GM23338 (cell line): Measurements from ENCODE around the gene CAMP. TPM values are rescaled to one million over a fixed set of nuclear protein-coding genes. Genes with fewer than 3 reads are reported as not detected.
A peak's percentile ranks its signal among the peaks of the same experiment; 100 is the strongest.

Experiments used
- ATAC-seq: fragments of 200-7000 bp; cut with Tn5 transposase; 3 replicates; pipeline ENCODE4 v1.9.1; 2020
- DNase-seq: peaks from one replicate; pipeline ENCODE4 v3.0.0-alpha.2; 2015; ENCODE audit warnings: low spot score
- H2AFZ ChIP-seq: fragments of 200-600 bp; sonication (generic); 2 replicates; pipeline ENCODE4 v1.8.0; 2016; ENCODE audit warnings: antibody characterized with exemption, mild to moderate bottlenecking, moderate library complexity
- H3F3A ChIP-seq: fragments of 200-600 bp; sonication (generic); replicated peaks from 2 replicates; pipeline ENCODE4 v1.8.0; 2017; ENCODE audit warnings: antibody characterized with exemption, mixed run types, low read depth
- H3K27ac ChIP-seq: fragments of 200-600 bp; sonication (generic); 2 replicates; pipeline ENCODE4 v1.6.1; 2016; ENCODE audit warnings: low read depth
- H3K27me3 ChIP-seq: fragments of 200-600 bp; sonication (generic); 2 replicates; pipeline ENCODE4 v1.8.0; 2016; ENCODE audit warnings: mild to moderate bottlenecking, mixed run types, moderate library complexity; ENCODE audit not compliant: insufficient read depth
- H3K36me3 ChIP-seq: fragments of 200-600 bp; sonication (generic); 2 replicates; pipeline ENCODE4 v1.8.0; 2016; ENCODE audit warnings: mild to moderate bottlenecking; ENCODE audit not compliant: insufficient read depth
- H3K4me1 ChIP-seq: fragments of 200-600 bp; sonication (generic); 2 replicates; pipeline ENCODE4 v1.8.0; 2016; ENCODE audit warnings: mild to moderate bottlenecking, moderate library complexity; ENCODE audit not compliant: insufficient read depth
- H3K4me2 ChIP-seq: fragments of 200-600 bp; sonication (generic); 2 replicates; pipeline ENCODE4 v1.7.1; 2017; ENCODE audit warnings: mixed run types
- H3K4me3 ChIP-seq: fragments of 200-600 bp; sonication (generic); 2 replicates; pipeline ENCODE4 v1.6.1; 2016; ENCODE audit warnings: mixed run types
- H3K79me2 ChIP-seq: fragments of 200-600 bp; sonication (generic); replicated peaks from 2 replicates; pipeline ENCODE4 v1.8.0; 2017; ENCODE audit warnings: mild to moderate bottlenecking; ENCODE audit not compliant: insufficient read depth
- H3K9me2 ChIP-seq: fragments of 200-600 bp; sonication (generic); 2 replicates; pipeline ENCODE4 v1.8.0; 2017; ENCODE audit not compliant: insufficient read depth
- H4K20me1 ChIP-seq: fragments of 200-600 bp; sonication (generic); replicated peaks from 2 replicates; pipeline ENCODE4 v1.8.0; 2017; ENCODE audit warnings: mild to moderate bottlenecking; ENCODE audit not compliant: insufficient read depth
- H3K27ac Mint-ChIP-seq: 2 replicates; pipeline ENCODE4 v1.8.0; 2020; ENCODE audit warnings: inconsistent platforms, mild to moderate bottlenecking, moderate library complexity, mixed read lengths
- H3K27me3 Mint-ChIP-seq: 3 replicates; pipeline ENCODE4 v1.8.0; 2022; ENCODE audit warnings: low read depth, mild to moderate bottlenecking, moderate library complexity, mixed read lengths, inconsistent platforms; ENCODE audit not compliant: insufficient read depth, poor library complexity
- H3K36me3 Mint-ChIP-seq: 3 replicates; pipeline ENCODE4 v1.8.0; 2021; ENCODE audit warnings: low read depth, mild to moderate bottlenecking, inconsistent platforms, moderate library complexity, mixed read lengths
- H3K4me1 Mint-ChIP-seq: 3 replicates; pipeline ENCODE4 v1.8.0; 2020; ENCODE audit warnings: mild to moderate bottlenecking, inconsistent platforms, mixed read lengths
- H3K4me3 Mint-ChIP-seq: 3 replicates; pipeline ENCODE4 v1.8.0; 2021; ENCODE audit warnings: moderate library complexity, mild to moderate bottlenecking, inconsistent platforms, mixed read lengths
- H3K9me3 Mint-ChIP-seq: 3 replicates; pipeline ENCODE4 v1.8.0; 2020; ENCODE audit warnings: moderate library complexity, mild to moderate bottlenecking, inconsistent platforms, mixed read lengths
- CREB1 ChIP-seq: fragments of 250-450 bp; sonication (Bioruptor Pico); IDR thresholded peaks from 2 replicates; pipeline ENCODE4 v1.5.0; 2020; ENCODE audit warnings: low read depth, mild to moderate bottlenecking, moderate library complexity
- EZH2 ChIP-seq: fragments of 200-600 bp; sonication (generic); IDR thresholded peaks from one replicate; pipeline ENCODE4 v1.8.0; 2017; ENCODE audit warnings: antibody characterized with exemption, mild to moderate bottlenecking, low read depth; ENCODE audit not compliant: unreplicated experiment
- EZH2phosphoT487 ChIP-seq: fragments of 200-600 bp; sonication (generic); IDR thresholded peaks from one replicate; pipeline ENCODE4 v1.8.1; 2018; ENCODE audit warnings: antibody characterized with exemption; ENCODE audit not compliant: unreplicated experiment
- JUNB ChIP-seq: IDR thresholded peaks from one replicate; pipeline ENCODE4 v1.6.1; 2016; ENCODE audit warnings: antibody characterized with exemption; ENCODE audit not compliant: unreplicated experiment
- NANOG ChIP-seq: IDR thresholded peaks from 2 replicates; pipeline ENCODE4 v1.6.1; 2016; ENCODE audit warnings: antibody characterized with exemption, borderline replicate concordance
- POLR2AphosphoS5 ChIP-seq: IDR thresholded peaks from 2 replicates; pipeline ENCODE4 v1.6.1; 2016; ENCODE audit warnings: antibody characterized with exemption, low read depth
- STAT1 ChIP-seq: IDR thresholded peaks from one replicate; pipeline ENCODE4 v1.6.1; 2016; ENCODE audit warnings: antibody characterized with exemption; ENCODE audit not compliant: unreplicated experiment
- ZNF114 ChIP-seq: fragments of 250-450 bp; sonication (Bioruptor Pico); IDR thresholded peaks from 2 replicates; pipeline ENCODE4 v1.5.0; 2020; ENCODE audit warnings: mild to moderate bottlenecking, moderate library complexity
- ZNF331 ChIP-seq: fragments of 250-450 bp; sonication (Bioruptor Pico); IDR thresholded peaks from 2 replicates; pipeline ENCODE4 v1.5.0; 2020; ENCODE audit warnings: low read depth, mild to moderate bottlenecking, moderate library complexity
- polyA plus RNA-seq: library from polyadenylated mRNA; unstranded; fragments of >200 nt; fragmentation: Nextera tagmentation; extraction: Ambion mirVana; gene quantifications from 2 replicates; pipeline ENCODE4 v1.2.1, GENCODE V29; 2016
- total RNA-seq: library from RNA; depleted of rRNA; stranded (reverse); fragments of >200 nt; shearing (Covaris generic); gene quantifications from 2 replicates; pipeline ENCODE4 v1.2.3, GENCODE V29; 2014
- TF ChIP-seq, protein P1 (sequence below): fragments of 250-450 bp; sonication (Bioruptor Pico); IDR thresholded peaks from 2 replicates; pipeline ENCODE4 v1.5.0; 2020; ENCODE audit warnings: mild to moderate bottlenecking, moderate library complexity
- TF ChIP-seq, protein P2 (sequence below): IDR thresholded peaks from 2 replicates; pipeline ENCODE4 v1.6.1; 2016; ENCODE audit warnings: antibody characterized with exemption
- TF ChIP-seq, protein P3 (sequence below): IDR thresholded peaks from one replicate; pipeline ENCODE4 v1.6.1; 2018; ENCODE audit warnings: antibody characterized with exemption; ENCODE audit not compliant: unreplicated experiment
- TF ChIP-seq, protein P4 (sequence below), 2 experiments: fragments of 200-600 bp in 1 of 2; sonication (generic) in 1 of 2; conservative IDR thresholded peaks; 2 replicates each; pipeline versions ENCODE4 v1.5.1 to v1.6.1; 2016 to 2017; ENCODE audit warnings: antibody characterized with exemption in 2 of 2, low read depth in 2 of 2, mild to moderate bottlenecking in 2 of 2, moderate library complexity in 1 of 2

CAMP gene
- total and polyA plus RNA-seq, 2 experiments from 2014 or later, result not detected

DNA sequence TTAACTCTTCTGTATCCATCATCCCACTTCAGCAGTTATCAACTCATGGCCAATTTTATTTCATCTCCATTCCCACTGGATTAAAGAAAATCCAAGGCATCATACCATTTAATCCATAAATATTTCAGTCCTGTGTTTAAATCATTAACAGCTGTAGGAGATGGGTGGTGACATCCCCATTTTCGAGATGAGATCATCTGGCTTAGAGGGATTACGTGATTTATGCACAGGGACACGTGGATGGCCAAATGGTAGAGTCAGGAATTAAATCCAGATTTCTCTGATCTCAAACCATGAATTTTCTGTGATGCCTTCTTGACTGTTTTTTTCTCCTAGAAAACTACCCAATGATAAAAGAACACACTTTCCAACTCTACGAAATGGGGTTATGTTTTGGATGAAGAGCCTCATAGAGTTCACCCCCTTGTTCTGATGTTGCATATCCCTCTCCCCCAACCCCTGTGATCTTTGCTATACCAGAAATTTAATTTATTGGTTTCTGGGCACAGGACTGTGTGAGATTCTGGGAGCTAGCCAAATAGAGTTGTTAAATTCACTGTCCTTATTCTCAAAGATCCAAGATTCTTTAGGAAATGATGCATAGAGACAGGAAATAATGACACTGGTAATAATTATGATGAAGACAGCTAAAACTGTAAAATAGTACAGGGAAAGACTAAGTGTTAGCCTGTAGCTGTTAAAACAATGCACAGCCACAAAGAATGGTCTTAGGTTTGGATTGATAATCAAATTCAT is 25.0 kb downstream of the CAMP start:
- H3K27me3 ChIP-seq, result no peaks in the 10 kb centered on the region
- H3K9me2 ChIP-seq, result no peaks in the 10 kb centered on the region
- Mint-ChIP-seq H3K27me3 (peaks cover 2% of the 10 kb centered on the region), H3K4me1 (peaks cover 13% of the 10 kb centered on the region), H3K27ac (no peak overlapping the region), H3K9me3 (no peaks in the 10 kb centered on the region), H3K36me3 (peaks cover 91% of the 10 kb centered on the region), H3K4me3 (no peak overlapping the region)
- peaks cover 26% of the 10 kb centered on the region for H3F3A ChIP-seq
- peaks cover 85% of the 10 kb centered on the region for H4K20me1 ChIP-seq
- TF ChIP-seq, protein P1, sequence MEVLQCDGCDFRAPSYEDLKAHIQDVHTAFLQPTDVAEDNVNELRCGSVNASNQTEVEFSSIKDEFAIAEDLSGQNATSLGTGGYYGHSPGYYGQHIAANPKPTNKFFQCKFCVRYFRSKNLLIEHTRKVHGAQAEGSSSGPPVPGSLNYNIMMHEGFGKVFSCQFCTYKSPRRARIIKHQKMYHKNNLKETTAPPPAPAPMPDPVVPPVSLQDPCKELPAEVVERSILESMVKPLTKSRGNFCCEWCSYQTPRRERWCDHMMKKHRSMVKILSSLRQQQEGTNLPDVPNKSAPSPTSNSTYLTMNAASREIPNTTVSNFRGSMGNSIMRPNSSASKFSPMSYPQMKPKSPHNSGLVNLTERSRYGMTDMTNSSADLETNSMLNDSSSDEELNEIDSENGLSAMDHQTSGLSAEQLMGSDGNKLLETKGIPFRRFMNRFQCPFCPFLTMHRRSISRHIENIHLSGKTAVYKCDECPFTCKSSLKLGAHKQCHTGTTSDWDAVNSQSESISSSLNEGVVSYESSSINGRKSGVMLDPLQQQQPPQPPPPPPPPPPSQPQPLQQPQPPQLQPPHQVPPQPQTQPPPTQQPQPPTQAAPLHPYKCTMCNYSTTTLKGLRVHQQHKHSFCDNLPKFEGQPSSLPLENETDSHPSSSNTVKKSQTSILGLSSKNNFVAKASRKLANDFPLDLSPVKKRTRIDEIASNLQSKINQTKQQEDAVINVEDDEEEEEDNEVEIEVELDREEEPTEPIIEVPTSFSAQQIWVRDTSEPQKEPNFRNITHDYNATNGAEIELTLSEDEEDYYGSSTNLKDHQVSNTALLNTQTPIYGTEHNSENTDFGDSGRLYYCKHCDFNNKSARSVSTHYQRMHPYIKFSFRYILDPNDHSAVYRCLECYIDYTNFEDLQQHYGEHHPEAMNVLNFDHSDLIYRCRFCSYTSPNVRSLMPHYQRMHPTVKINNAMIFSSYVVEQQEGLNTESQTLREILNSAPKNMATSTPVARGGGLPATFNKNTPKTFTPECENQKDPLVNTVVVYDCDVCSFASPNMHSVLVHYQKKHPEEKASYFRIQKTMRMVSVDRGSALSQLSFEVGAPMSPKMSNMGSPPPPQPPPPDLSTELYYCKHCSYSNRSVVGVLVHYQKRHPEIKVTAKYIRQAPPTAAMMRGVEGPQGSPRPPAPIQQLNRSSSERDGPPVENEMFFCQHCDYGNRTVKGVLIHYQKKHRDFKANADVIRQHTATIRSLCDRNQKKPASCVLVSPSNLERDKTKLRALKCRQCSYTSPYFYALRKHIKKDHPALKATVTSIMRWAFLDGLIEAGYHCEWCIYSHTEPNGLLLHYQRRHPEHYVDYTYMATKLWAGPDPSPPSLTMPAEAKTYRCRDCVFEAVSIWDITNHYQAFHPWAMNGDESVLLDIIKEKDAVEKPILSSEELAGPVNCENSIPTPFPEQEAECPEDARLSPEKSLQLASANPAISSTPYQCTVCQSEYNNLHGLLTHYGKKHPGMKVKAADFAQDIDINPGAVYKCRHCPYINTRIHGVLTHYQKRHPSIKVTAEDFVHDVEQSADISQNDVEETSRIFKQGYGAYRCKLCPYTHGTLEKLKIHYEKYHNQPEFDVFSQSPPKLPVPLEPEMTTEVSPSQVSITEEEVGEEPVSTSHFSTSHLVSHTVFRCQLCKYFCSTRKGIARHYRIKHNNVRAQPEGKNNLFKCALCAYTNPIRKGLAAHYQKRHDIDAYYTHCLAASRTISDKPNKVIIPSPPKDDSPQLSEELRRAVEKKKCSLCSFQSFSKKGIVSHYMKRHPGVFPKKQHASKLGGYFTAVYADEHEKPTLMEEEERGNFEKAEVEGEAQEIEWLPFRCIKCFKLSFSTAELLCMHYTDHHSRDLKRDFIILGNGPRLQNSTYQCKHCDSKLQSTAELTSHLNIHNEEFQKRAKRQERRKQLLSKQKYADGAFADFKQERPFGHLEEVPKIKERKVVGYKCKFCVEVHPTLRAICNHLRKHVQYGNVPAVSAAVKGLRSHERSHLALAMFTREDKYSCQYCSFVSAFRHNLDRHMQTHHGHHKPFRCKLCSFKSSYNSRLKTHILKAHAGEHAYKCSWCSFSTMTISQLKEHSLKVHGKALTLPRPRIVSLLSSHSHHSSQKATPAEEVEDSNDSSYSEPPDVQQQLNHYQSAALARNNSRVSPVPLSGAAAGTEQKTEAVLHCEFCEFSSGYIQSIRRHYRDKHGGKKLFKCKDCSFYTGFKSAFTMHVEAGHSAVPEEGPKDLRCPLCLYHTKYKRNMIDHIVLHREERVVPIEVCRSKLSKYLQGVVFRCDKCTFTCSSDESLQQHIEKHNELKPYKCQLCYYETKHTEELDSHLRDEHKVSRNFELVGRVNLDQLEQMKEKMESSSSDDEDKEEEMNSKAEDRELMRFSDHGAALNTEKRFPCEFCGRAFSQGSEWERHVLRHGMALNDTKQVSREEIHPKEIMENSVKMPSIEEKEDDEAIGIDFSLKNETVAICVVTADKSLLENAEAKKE, result no peak
- TF ChIP-seq, protein P2, sequence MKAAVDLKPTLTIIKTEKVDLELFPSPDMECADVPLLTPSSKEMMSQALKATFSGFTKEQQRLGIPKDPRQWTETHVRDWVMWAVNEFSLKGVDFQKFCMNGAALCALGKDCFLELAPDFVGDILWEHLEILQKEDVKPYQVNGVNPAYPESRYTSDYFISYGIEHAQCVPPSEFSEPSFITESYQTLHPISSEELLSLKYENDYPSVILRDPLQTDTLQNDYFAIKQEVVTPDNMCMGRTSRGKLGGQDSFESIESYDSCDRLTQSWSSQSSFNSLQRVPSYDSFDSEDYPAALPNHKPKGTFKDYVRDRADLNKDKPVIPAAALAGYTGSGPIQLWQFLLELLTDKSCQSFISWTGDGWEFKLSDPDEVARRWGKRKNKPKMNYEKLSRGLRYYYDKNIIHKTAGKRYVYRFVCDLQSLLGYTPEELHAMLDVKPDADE, result no peak
- no peak for TF ChIP-seq NANOG
- TF ChIP-seq, protein P3, sequence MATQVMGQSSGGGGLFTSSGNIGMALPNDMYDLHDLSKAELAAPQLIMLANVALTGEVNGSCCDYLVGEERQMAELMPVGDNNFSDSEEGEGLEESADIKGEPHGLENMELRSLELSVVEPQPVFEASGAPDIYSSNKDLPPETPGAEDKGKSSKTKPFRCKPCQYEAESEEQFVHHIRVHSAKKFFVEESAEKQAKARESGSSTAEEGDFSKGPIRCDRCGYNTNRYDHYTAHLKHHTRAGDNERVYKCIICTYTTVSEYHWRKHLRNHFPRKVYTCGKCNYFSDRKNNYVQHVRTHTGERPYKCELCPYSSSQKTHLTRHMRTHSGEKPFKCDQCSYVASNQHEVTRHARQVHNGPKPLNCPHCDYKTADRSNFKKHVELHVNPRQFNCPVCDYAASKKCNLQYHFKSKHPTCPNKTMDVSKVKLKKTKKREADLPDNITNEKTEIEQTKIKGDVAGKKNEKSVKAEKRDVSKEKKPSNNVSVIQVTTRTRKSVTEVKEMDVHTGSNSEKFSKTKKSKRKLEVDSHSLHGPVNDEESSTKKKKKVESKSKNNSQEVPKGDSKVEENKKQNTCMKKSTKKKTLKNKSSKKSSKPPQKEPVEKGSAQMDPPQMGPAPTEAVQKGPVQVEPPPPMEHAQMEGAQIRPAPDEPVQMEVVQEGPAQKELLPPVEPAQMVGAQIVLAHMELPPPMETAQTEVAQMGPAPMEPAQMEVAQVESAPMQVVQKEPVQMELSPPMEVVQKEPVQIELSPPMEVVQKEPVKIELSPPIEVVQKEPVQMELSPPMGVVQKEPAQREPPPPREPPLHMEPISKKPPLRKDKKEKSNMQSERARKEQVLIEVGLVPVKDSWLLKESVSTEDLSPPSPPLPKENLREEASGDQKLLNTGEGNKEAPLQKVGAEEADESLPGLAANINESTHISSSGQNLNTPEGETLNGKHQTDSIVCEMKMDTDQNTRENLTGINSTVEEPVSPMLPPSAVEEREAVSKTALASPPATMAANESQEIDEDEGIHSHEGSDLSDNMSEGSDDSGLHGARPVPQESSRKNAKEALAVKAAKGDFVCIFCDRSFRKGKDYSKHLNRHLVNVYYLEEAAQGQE, result no peak
- TF ChIP-seq ZNF331 (CRISPR knock-in tag), result no peak
- no peak for TF ChIP-seq ZNF114 (CRISPR knock-in tag)
- no peak for TF ChIP-seq CREB1 (CRISPR knock-in tag)
- no peak for TF ChIP-seq EZH2
- no peak for TF ChIP-seq EZH2phosphoT487
- TF ChIP-seq STAT1, result no peak
- TF ChIP-seq, protein P4, sequence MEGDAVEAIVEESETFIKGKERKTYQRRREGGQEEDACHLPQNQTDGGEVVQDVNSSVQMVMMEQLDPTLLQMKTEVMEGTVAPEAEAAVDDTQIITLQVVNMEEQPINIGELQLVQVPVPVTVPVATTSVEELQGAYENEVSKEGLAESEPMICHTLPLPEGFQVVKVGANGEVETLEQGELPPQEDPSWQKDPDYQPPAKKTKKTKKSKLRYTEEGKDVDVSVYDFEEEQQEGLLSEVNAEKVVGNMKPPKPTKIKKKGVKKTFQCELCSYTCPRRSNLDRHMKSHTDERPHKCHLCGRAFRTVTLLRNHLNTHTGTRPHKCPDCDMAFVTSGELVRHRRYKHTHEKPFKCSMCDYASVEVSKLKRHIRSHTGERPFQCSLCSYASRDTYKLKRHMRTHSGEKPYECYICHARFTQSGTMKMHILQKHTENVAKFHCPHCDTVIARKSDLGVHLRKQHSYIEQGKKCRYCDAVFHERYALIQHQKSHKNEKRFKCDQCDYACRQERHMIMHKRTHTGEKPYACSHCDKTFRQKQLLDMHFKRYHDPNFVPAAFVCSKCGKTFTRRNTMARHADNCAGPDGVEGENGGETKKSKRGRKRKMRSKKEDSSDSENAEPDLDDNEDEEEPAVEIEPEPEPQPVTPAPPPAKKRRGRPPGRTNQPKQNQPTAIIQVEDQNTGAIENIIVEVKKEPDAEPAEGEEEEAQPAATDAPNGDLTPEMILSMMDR (conservative IDR thresholded peaks at IDR 0.05; ENCODE audit: low read depth in 2 of 2), result no peak
- TF ChIP-seq JUNB, result no peak
- no peak for TF ChIP-seq POLR2AphosphoS5
- ATAC-seq (no peak), DNase-seq (no peak)
- no peak overlapping the region for H3K4me2 ChIP-seq
- peaks cover 70% of the 10 kb centered on the region for H3K36me3 ChIP-seq
- no peak overlapping the region for H2AFZ ChIP-seq
- no peak overlapping the region for H3K4me3 ChIP-seq
- H3K79me2 ChIP-seq, result peaks cover 100% of the 10 kb centered on the region
- H3K27ac ChIP-seq, result peak overlapping the region; percentile 60; the same call in 1 of the 2 replicates
- H3K4me1 ChIP-seq, result peaks cover 13% of the 10 kb centered on the region
